GM13976 (cell line): ENCODE data around the gene PYROXD2.
"Not testable (repeated sequence)": the region's sequence is repeated elsewhere in the genome, so short reads cannot be mapped to it uniquely, and the experiment has no call there.

Source experiments
- DNase-seq: peaks from one replicate; pipeline ENCODE4 v3.0.0; 2012; ENCODE audit warnings: low spot score
- in situ Hi-C: fragments of 300-500 bp; cut with MboI; formaldehyde crosslinking; loops from one replicate; pipeline ENCODE4 v1.12.0; 2022; ENCODE audit warnings: low sequenced_read_pairs, mixed read lengths, inconsistent platforms; ENCODE audit not compliant: unreplicated experiment
- TF ChIP-seq, protein P1 (sequence below): IDR thresholded peaks from 2 replicates; pipeline ENCODE4 v1.5.1; 2012; ENCODE audit warnings: borderline replicate concordance, mild to moderate bottlenecking; ENCODE audit not compliant: insufficient read depth; ENCODE audit errors: extremely low read depth, missing control alignments, control extremely low read depth

PYROXD2 gene

DNA sequence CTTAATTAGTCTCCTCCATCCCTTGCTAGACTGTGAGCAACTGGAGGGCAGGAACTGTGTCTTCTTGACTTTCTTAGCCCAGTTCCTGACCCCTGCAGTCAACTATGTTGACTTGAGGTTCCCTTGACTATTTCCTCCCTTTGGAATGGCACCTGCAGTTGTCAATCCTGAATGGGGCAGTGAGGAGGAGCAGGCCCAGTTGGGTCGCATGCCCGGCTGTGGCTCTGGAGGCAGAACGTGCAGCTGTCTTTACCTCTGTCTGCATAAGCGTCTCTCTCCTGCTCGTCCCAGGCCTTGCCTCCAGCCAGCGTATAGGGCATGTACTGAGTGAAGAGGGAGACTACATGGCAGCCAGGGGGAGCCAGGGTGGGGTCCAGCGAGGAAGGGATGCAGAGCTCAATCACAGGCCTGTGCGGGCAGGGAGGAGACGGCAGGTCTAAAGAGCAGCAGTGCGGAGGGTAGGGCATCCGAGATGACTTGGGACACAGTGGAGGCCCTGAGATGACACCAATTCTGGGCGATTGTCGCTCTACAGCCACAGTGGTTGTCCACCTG is 26.8 kb downstream of the PYROXD2 start:
- TF ChIP-seq, protein P1, sequence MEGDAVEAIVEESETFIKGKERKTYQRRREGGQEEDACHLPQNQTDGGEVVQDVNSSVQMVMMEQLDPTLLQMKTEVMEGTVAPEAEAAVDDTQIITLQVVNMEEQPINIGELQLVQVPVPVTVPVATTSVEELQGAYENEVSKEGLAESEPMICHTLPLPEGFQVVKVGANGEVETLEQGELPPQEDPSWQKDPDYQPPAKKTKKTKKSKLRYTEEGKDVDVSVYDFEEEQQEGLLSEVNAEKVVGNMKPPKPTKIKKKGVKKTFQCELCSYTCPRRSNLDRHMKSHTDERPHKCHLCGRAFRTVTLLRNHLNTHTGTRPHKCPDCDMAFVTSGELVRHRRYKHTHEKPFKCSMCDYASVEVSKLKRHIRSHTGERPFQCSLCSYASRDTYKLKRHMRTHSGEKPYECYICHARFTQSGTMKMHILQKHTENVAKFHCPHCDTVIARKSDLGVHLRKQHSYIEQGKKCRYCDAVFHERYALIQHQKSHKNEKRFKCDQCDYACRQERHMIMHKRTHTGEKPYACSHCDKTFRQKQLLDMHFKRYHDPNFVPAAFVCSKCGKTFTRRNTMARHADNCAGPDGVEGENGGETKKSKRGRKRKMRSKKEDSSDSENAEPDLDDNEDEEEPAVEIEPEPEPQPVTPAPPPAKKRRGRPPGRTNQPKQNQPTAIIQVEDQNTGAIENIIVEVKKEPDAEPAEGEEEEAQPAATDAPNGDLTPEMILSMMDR, result no peak
- in situ Hi-C loops, result no loop called here
- DNase-seq, result no peak

GRCh38 chr10:98384531-98385133 is 30.4 kb downstream of the PYROXD2 start:
- in situ Hi-C loops, result no loop called here
- TF ChIP-seq, protein P1, result no peak
- no peak for DNase-seq

- TF ChIP-seq, protein P1, result no peak
- DNase-seq, result no peak
- in situ Hi-C loops, result no loop called here
These were observed 31.1 kb downstream of the PYROXD2 start for GRCh38 chr10:98383869-98384268.

GRCh38 chr10:98383134-98383667 is 31.8 kb downstream of the PYROXD2 start:
- DNase-seq, in situ Hi-C loops: not testable (repeated sequence)

GRCh38 chr10:98382691-98383101 is 32.3 kb downstream of the PYROXD2 start:
- DNase-seq, result no peak
- TF ChIP-seq, protein P1, result no peak
- in situ Hi-C loops, result no loop called here

DNA sequence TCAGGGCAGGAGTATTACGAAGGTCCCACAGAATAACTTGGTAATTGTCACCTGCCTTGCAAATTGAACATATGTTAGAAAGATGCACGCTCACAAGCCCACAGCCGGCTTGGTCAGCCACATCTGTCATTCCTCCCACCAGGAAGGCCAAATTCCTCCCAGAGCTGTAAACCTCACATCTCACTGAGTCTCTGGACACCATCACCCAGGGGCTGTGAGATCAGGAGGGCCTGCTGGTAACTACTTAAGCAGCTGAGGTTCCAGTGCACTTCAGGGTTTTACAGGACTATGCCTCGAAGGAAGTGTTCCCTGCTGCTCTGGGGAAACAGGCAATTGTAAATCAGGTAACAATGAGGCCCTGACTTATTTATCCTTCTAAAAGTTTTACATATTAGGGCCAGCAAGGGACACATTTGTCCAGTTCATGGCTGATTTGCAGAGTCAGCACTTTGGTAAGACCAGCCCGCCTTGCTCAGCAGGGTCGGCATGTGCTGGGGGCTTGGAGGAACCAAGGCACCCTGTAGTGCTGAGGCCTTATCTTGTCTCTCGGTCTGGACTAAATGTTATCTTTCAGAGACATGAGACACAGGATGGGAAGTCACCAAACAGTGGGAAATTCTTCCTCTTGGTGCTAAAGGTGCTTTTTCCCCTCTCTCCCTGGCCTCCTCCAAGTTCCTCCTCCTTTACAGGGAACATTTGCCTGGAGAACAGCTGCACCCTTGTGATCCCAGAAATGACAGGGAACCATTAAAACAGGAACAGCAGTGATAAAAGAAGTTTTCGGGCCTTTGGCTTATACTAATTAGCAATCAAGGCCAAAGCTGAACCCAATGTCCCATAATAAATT is 34.3 kb downstream of the PYROXD2 start:
- in situ Hi-C loops, result no loop called here
- DNase-seq, result no peak
- TF ChIP-seq, protein P1, result no peak

- no peak for DNase-seq
- in situ Hi-C loops, result no loop called here
- TF ChIP-seq, protein P1, result no peak
These were observed 36.3 kb downstream of the PYROXD2 start for GRCh38 chr10:98378722-98379121.
